Hypothalamus (tissue), 51 donors: ENCODE data around the gene GABRG3.

Experiments
- DNase-seq, 51 donors: peaks; one replicate each; lab custom pipeline; 2025; lab: John Stamatoyannopoulos, UW

GABRG3 gene

GRCh38 chr15:27486051-27486450 lies 515.1 kb downstream of the GABRG3 start:
- DNase-seq = no peak

GRCh38 chr15:27486683-27487647 lies 516.0 kb downstream of the GABRG3 start:
- no peak for DNase-seq

- no peak for DNase-seq
These were observed 516.9 kb downstream of the GABRG3 start for GRCh38 chr15:27487846-27488245.

GRCh38 chr15:27490867-27491595 lies 520.0 kb downstream of the GABRG3 start:
- no peak for DNase-seq

- peak in 40 of 51 donors; percentile 7 to 79 (median 47) for DNase-seq
These were observed 521.0 kb downstream of the GABRG3 start for GRCh38 chr15:27491666-27492621.

- no peak for DNase-seq
These were observed 525.0 kb downstream of the GABRG3 start for GRCh38 chr15:27495963-27496459.

- no peak for DNase-seq
These were observed 527.7 kb downstream of the GABRG3 start for GRCh38 chr15:27498700-27499099.

GRCh38 chr15:27499191-27499590 lies 528.2 kb downstream of the GABRG3 start:
- no peak for DNase-seq

GRCh38 chr15:27499719-27500118 lies 528.7 kb downstream of the GABRG3 start:
- no peak for DNase-seq

GRCh38 chr15:27500206-27500605 lies 529.2 kb downstream of the GABRG3 start:
- DNase-seq = no peak

GRCh38 chr15:27506752-27507151 lies 535.8 kb downstream of the GABRG3 start:
- no peak for DNase-seq

- DNase-seq = no peak
These were observed 538.0 kb downstream of the GABRG3 start for GRCh38 chr15:27509014-27509413.

- no peak for DNase-seq
These were observed 541.5 kb downstream of the GABRG3 start for GRCh38 chr15:27512281-27513001.

GRCh38 chr15:27514526-27514925 lies 543.5 kb downstream of the GABRG3 start:
- DNase-seq = no peak

- no peak for DNase-seq
These were observed 556.6 kb downstream of the GABRG3 start for GRCh38 chr15:27527490-27528067.

- DNase-seq = no peak
These were observed 558.4 kb downstream of the GABRG3 start for GRCh38 chr15:27529399-27529798.

- DNase-seq = no peak
These were observed 560.0 kb downstream of the GABRG3 start for GRCh38 chr15:27530994-27531393.

- DNase-seq = no peak
These were observed 561.4 kb downstream of the GABRG3 start for GRCh38 chr15:27532358-27532757.

GRCh38 chr15:27535445-27536129 lies 564.6 kb downstream of the GABRG3 start:
- no peak for DNase-seq
